Choroid plexus epithelial cell (primary cell): ENCODE measurements around the gene WAPL.
A peak's percentile ranks its signal among the peaks of the same experiment; 100 is the strongest.
"Not testable (repeated sequence)": the region's sequence is repeated elsewhere in the genome, so short reads cannot be mapped to it uniquely, and the experiment has no call there.

Source experiments
- DNase-seq: peaks from one replicate; pipeline ENCODE4 v3.0.0-alpha.2; 2010; ENCODE audit warnings: low read depth
- H3K4me3 ChIP-seq: 2 replicates; pipeline ENCODE4 v1.5.1; 2011; ENCODE audit warnings: low read depth, mild to moderate bottlenecking, control low read depth, low read length, moderate library complexity
- CTCF ChIP-seq: conservative IDR thresholded peaks from 2 replicates; pipeline ENCODE4 v1.5.1; 2011; ENCODE audit warnings: low read depth, mild to moderate bottlenecking, control low read depth, inconsistent platforms, low read length, moderate library complexity

WAPL gene

GRCh38 chr10:86535132-86535882 lies 13.7 kb upstream of the WAPL start:
- DNase-seq = no peak
- TF ChIP-seq CTCF = no peak
- H3K4me3 ChIP-seq = peak overlapping the region; percentile 57

- DNase-seq = no peak
- H3K4me3 ChIP-seq = no peak overlapping the region
- TF ChIP-seq CTCF = no peak
Observed at GRCh38 chr10:86533328-86533727, 11.7 kb upstream of the WAPL start.

- not testable (repeated sequence) for DNase-seq, H3K4me3 ChIP-seq
Observed at GRCh38 chr10:86528736-86529135, 7.1 kb upstream of the WAPL start.

- no peak for TF ChIP-seq CTCF
- no peak for DNase-seq
- no peak overlapping the region for H3K4me3 ChIP-seq
Observed at GRCh38 chr10:86526606-86527005, 5.0 kb upstream of the WAPL start.

- H3K4me3 ChIP-seq, DNase-seq: not testable (repeated sequence)
Observed at GRCh38 chr10:86525713-86526112, 4.1 kb upstream of the WAPL start.

- H3K4me3 ChIP-seq = no peak overlapping the region
- no peak for TF ChIP-seq CTCF
- DNase-seq = no peak
Observed at GRCh38 chr10:86524225-86524962, 2.8 kb upstream of the WAPL start.

- no peak overlapping the region for H3K4me3 ChIP-seq
- TF ChIP-seq CTCF = peak; percentile 35
- DNase-seq = peak; percentile 31
Observed at GRCh38 chr10:86523348-86523747, 1.8 kb upstream of the WAPL start.

GRCh38 chr10:86522510-86522855 lies 891 bp upstream of the WAPL start:
- peak overlapping the region; percentile 92 for H3K4me3 ChIP-seq
- no peak for TF ChIP-seq CTCF
- peak; percentile 21 for DNase-seq
